HepG2 (cell line): Measurements from ENCODE around the gene USH2A.

Experiments used
- CHD2 ChIP-seq: IDR thresholded peaks from 2 replicates; pipeline ENCODE4 v1.6.1; 2011; ENCODE audit warnings: low read depth, low read length, improper control_type of control experiment
- CTCF ChIP-seq: sonication (generic); formaldehyde crosslinking; IDR thresholded peaks from 2 replicates; pipeline ENCODE4 v1.5.0; 2020; ENCODE audit warnings: mild to moderate bottlenecking, missing genetic modification reagents, moderate library complexity
- FOXO1 ChIP-seq: sonication (generic); formaldehyde crosslinking; IDR thresholded peaks from 2 replicates; pipeline ENCODE4 v1.4.0; 2020; ENCODE audit warnings: missing genetic modification reagents
- MIXL1 ChIP-seq: IDR thresholded peaks from 2 replicates; pipeline ENCODE4 v1.6.1; 2016
- NAIF1 ChIP-seq: sonication (generic); formaldehyde crosslinking; IDR thresholded peaks from 2 replicates; pipeline ENCODE4 v1.5.0; 2020; ENCODE audit warnings: mild to moderate bottlenecking, missing genetic modification reagents, borderline replicate concordance
- POLR2A ChIP-seq, 2 experiments: IDR thresholded peaks; 2 replicates each; pipeline ENCODE4 v1.6.1; 2011; ENCODE audit warnings: low read depth in 2 of 2, low read length in 2 of 2, mild to moderate bottlenecking in 1 of 2, moderate library complexity in 1 of 2; ENCODE audit not compliant: insufficient read depth in 1 of 2
- ZBTB14 ChIP-seq: sonication (generic); formaldehyde crosslinking; IDR thresholded peaks from 2 replicates; pipeline ENCODE4 v1.4.0; 2020; ENCODE audit warnings: missing genetic modification reagents
- ZKSCAN8 ChIP-seq: IDR thresholded peaks from 2 replicates; pipeline ENCODE4 v1.6.1; 2016; ENCODE audit warnings: borderline replicate concordance, missing genetic modification reagents, missing compliant biosample characterization
- ZNF335 ChIP-seq: sonication (generic); formaldehyde crosslinking; IDR thresholded peaks from 2 replicates; pipeline ENCODE4 v1.4.0; 2020; ENCODE audit warnings: missing genetic modification reagents
- ZNF44 ChIP-seq: sonication (generic); formaldehyde crosslinking; IDR thresholded peaks from 2 replicates; pipeline ENCODE4 v1.5.1; 2020; ENCODE audit warnings: mild to moderate bottlenecking, missing genetic modification reagents
- TF ChIP-seq, protein P1 (sequence below): sonication (generic); formaldehyde crosslinking; IDR thresholded peaks from 2 replicates; pipeline ENCODE4 v1.5.0; 2020; ENCODE audit warnings: missing genetic modification reagents

DNA sequence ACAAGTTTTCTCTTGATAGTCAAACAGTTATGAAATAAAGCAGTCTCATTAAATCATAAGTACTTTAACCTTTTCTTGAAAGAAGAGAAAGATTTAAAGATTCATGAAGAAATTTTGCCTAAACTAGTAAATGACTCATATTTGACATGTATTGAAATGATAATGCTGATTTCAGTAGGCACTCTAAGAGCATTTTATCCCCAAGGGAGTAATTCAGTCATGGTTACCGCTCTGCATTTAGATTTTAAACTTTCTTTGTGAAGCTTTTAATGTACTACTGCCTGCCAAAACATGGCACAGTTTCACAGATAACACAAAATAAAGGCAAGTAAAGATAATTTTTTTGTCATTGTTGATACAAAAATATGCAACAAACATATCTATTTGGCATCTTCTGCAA, 6.8 kb downstream of the USH2A start:
- TF ChIP-seq ZKSCAN8 (CRISPR knock-in tag) = no peak
- TF ChIP-seq CTCF = no peak
- no peak for TF ChIP-seq ZNF335 (CRISPR knock-in tag)
- TF ChIP-seq FOXO1 (CRISPR knock-in tag) = no peak
- TF ChIP-seq CHD2 = no peak
- no peak for TF ChIP-seq ZNF44
- no peak for TF ChIP-seq POLR2A (IDR thresholded peaks at IDR 0.05; ENCODE audit: insufficient read depth in 1 of 2, low read depth in 2 of 2, low read length in 2 of 2)
- TF ChIP-seq MIXL1 (CRISPR knock-in tag) = no peak
- no peak for TF ChIP-seq NAIF1 (CRISPR knock-in tag)
- no peak for TF ChIP-seq ZBTB14 (CRISPR knock-in tag)
- TF ChIP-seq, protein P1, sequence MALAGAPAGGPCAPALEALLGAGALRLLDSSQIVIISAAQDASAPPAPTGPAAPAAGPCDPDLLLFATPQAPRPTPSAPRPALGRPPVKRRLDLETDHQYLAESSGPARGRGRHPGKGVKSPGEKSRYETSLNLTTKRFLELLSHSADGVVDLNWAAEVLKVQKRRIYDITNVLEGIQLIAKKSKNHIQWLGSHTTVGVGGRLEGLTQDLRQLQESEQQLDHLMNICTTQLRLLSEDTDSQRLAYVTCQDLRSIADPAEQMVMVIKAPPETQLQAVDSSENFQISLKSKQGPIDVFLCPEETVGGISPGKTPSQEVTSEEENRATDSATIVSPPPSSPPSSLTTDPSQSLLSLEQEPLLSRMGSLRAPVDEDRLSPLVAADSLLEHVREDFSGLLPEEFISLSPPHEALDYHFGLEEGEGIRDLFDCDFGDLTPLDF (CRISPR knock-in tag) = no peak
